Measurements from ENCODE around the gene NOC2L.

The NOC2L gene

DNA sequence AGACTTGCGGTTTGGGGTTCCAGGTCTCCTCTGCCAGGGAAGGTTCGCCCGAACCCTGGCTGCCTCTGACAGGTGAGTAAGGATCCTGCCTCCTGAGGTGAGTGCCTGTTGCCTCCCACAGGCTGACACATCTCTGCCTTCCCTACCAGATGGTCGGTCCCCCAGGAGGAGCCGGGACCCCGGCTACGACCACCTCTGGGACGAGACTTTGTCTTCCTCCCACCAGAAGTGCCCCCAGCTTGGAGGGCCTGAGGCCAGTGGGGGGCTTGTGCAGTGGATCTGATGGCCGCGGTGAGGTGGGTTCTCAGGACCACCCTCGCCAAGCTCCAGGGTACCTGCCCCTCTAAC lies 15.2 kb upstream of the NOC2L start:
- DNase-seq = no peak

DNA sequence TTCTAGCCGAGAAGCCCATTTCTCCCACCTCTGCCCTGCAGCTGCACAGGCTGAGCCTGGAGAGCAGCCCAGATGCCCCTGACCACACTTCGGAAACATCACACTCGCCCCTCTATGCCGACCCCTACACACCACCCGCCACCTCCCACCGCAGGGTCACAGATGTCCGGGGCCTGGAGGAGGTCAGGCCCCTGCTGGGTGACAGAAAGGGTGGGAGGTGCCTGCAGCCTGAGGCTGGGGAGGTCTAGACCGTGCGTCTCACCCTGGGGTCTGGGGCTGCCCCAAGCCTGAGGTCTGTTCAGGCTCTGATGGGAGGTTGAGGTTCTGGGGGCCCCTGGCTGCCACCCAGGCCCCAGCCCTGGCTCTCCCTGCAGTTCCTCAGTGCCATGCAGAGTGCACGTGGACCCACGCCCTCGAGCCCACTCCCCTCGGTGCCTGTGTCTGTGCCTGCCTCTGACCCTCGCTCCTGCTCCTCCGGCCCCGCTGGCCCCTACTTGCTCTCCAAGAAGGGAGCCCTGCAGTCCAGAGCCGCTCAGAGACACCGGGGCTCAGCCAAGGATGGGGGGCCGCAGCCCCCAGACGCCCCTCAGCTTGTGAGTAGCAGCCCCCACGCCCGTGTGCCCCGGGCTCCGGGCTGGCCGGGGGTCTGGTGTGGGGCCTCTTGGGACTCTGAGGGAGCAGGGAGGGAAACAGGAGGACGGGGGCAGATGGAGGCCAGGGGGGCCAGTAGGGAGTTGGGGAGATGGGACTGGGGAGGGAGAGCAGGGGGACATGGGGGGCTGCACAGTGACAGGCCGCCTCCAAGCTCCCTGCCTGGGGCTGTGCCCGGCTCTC lies 14.6 kb upstream of the NOC2L start:
- DNase-seq = no peak

DNA sequence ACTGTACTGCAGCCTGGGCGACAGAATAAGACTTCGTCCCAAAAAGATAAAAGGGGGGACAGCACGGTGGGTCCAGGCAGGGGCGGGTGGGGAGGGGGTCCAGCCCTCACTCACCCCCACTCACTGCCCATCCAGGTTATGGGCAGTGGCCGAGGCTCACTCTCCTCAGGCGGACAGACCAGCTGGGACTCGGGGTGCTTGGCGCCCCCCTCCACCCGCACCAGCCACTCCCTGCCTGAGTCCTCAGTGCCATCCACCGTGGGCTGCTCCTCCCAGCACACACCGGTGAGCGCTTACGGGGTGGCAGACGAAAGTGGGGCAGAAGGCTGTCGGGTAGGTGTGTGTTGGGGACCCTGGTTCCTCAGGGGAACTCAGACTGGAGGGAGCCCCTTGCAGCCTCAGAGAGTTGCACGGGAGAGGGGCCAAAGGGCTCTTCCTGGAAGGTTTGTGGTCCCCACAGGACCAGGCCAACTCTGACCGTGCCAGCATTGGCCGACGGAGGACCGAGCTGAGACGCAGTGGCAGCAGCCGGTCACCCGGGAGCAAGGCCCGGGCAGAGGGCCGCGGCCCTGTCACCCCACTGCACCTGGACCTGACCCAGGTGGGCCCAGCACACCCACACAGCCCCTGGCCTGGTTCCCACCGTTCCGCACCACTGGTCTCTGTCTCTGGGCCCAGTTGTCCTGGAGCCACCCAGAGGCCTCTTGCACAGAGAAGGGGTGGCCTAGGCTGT lies 13.8 kb upstream of the NOC2L start:
- DNase-seq = no peak

DNA sequence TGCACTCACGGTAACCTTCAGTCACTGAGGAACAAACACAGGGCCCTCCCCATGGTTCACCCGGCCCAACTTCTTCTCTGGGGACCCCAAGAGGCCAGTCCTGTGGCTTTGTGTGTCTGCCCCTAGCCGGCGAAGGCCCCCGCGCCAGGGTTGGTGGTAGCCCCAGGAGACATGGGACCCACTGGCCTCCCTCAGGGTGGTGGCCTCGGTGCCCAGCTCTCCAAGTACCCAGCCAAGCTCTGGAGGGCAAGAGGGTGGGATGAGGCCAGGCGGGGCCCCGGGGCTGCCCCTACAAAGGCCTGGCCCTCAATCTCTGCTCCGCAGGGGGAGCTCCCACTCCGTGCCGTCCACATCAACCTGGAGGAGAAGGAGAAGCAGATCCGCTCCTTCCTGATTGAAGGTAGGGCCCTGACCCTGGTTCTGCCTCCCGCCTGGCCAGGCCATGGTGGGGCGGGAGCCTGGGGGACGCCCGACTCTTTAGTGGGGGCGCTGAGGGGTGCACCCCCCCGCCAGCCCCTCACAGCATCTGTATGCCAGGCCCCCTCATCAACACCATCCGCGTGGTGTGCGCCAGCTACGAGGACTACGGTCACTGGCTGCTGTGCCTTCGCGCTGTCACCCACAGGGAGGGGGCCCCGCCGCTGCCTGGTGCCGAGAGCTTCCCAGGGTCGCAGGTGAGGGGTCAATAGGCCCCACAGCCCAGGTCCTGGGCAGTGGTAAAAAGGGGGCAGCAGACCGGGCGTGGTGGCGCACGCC lies 12.9 kb upstream of the NOC2L start:
- DNase-seq = no peak

DNA sequence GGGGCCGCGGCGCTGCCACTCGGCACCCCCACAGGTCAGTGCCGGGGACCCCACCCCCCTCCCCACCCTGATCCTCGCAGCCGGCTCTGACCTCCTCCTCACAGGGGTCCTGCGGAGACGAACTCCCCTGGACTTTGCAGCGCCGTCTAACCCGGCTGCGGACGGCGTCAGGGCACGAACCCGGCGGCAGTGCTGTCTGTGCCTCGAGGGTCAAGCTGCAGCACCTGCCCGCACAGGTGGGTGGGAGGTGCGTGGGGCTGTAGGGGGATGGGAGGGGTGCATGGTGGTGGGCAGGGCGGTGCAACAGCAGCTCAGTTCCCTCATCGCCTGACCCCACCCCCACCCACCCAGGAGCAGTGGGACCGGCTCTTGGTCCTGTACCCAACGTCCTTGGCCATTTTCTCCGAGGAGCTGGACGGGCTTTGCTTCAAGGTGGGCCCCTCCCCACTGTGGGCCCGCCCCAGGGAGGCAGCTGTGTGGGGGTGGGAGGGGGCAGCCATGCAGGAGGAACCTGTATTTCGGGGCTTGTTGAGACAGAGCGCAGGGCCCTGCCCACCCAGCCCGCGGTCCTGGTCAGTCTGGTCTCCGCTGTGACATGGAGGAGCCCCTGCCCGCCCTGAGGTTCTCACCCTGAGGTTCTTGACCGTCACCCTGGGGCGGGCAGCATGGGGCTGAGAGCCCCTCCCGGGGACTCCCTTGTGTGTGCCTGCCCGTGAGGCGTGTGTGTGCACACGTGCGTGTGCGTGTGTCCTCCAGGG lies 12.1 kb upstream of the NOC2L start:
- no peak for DNase-seq

DNA sequence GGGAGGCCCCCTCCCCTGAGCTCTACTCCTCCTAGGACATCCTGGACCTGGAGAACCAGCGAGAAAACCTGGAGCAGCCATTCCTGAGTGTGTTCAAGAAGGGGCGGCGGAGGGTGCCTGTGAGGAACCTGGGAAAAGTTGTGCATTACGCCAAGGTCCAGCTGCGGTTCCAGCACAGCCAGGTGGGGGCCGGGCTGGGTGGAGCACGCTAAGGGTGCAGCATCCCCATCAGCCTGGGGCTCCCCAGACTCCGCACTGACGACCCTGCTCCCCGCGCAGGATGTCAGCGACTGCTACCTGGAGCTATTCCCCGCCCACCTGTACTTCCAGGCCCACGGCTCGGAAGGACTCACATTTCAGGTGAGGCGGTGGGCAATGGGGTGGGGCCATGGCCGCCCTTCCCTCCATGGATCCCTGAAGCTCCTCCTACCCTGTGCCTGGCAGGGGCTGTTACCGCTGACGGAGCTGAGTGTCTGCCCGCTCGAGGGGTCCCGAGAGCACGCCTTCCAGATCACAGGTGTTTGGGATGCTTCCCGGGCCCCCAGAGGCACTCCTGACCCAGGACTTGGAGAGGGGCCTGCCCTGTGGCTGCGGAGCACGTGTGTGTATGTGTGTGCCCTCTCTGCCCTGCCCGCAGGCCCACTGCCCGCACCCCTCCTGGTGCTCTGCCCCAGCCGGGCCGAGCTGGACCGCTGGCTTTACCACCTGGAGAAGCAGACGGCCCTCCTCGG lies 11.4 kb upstream of the NOC2L start:
- DNase-seq = no peak

DNA sequence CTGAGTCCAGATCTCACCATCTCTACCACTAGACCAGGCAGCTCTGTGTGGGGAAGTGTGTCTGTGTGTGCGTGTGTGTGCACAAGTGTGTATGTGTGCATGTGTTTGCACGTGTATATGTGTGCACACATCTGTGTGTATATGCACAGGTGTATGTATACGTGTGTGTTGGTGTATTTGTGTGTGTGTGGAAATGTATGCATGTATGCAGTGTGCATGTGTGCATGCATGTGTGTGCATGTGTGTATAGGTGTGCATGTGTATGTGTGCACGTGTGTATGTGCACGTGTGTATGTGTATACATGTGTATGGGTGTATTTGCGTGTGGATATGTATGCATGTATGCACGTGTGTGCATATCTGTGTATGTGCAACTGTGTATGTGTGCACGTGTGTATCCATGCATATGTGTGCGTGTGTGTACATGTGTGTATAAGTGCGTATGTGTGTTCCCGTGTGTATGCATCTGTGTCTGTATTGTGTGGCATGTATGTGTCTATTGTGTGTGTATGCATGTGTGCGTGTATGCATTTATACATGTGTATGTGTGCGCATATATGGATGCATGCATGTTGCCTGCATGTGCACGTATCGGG lies 10.3 kb upstream of the NOC2L start:
- no peak for DNase-seq

DNA sequence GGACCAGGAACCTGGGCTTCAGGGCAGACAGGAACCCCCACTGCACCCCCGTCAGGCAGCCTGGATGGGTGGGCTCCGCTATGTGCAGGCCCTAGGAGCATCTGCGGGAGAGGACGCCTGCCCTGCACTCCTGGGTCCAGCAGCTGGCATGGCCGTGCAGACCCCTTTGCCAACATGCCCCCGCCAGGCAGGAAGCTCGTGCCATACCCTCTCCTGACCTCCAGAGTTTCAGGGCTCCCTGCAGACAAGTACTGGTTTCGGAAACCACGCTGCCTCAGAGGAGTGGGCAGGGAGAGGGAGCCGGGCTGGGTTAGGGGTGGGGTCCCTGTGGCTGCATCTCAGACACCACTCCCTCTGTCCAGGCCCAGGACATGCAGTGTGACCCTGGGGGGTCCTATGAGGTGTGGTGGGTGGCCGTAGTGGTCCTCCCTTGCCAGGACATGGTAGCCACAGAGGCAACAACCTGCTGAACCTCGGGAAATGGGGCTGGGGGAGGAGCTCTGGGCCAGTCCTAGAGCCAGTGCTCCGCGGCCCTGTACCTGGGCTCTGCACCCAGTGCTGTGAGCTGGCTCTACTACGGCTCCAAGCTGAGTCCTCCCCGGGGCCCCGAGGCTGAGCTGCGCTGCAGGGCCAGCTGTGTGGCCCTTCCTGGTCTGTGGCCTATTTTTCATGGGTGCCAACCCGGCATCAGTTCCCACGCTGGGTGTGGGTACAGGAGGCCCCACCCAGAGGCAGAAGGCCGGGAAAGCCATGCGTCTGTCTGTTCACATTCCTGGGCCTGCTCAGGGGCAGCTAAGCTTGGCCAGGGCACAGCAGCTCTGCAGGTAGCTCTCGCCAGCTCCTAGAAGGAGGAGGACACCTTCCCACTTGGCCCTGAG lies 8.6 kb upstream of the NOC2L start:
- no peak for DNase-seq

DNA sequence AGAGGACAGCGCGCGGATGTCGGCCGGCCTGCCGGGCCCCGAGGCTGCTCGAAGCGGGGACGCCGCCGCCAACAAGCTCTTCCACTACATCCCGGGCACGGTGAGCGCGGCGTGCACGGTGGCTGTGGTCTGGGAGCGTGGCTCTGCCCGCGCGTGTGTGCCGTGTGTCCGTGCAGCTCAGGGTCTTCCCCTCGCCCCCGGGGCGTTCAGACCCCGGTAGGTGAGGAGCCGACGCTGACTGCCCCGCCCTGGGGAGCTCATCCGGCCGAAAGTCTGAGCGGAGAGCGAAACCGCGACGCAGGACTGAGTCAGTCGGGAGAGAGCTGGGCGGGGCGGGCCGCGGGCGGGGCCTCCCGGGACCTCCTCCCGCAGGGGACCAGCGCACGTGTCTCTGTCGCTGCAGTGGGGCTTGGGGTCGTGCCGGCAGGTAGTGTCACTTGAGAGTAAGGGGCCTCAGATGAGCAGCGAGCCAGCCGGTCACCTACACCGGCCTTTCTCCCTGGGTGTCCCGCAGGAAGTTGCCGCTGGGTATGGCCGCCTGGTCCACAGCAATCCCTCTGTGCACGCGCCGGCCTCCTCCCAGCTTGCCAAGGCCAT lies 7.7 kb upstream of the NOC2L start:
- DNase-seq = peak; percentile 39

DNA sequence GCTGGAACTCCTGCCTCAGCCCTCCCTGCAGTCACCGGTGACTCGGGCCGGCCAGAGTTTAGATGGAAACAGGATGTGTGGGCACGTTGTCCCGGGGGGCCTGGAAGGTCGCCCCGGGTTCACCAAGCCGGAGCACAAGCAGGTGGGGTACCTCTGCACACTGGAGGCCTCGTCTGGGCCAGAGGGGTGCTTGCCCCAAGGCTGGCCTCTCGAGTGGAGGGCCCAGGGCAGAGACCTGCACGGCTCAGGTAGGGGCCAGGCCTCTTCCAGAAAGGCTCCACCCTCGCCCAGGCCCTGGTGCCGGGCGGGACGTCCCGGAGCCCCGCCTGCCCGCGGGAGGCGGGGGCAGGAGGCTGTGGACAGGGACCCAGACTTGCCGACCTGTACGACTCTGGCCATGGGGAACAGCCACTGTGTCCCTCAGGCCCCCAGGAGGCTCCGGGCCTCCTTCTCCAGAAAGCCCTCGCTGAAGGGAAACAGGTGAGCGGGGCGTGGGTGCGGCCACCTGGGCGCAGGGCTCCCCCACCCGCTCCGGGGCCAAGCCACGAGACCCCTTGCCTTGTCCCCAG lies 7.2 kb upstream of the NOC2L start, which contains the start of gene PLEKHN1:
Gene PLEKHN1, plus strand, starts transcription at position 348 of the 569 bp plus-strand sequence. Its CDS starts 50 bp downstream, at position 398.
- no peak for DNase-seq

DNA sequence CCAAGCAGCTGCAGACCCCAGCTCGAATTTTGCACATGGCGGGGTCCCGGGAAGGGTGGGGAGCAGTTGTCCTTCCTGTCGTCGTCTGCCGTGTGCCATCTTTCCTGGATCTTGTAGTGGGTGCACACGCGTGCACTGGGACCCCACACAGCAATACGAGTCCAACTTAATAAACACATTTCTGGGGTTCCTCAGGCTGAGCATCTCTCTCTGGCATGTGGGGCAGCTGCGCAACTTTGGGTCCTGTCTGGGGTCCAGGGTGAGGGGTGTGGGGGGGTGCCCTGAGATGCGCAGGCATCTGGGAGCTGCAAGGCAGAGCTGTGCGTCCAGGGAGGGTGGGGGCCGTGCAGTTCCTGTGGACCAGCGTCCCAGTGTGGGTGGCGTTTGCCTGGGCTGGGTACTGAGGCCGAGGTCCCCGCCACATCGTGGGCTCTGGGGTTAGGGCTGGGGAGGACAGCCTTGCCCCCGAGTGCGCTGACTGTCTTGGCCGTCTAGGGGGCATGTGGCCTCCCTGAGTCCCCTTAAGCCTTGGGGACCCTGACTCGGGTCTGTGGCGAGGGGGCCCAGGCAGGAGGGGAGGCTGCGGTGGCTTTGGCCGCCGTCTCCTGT lies 6.6 kb upstream of the NOC2L start:
- no peak for DNase-seq

DNA sequence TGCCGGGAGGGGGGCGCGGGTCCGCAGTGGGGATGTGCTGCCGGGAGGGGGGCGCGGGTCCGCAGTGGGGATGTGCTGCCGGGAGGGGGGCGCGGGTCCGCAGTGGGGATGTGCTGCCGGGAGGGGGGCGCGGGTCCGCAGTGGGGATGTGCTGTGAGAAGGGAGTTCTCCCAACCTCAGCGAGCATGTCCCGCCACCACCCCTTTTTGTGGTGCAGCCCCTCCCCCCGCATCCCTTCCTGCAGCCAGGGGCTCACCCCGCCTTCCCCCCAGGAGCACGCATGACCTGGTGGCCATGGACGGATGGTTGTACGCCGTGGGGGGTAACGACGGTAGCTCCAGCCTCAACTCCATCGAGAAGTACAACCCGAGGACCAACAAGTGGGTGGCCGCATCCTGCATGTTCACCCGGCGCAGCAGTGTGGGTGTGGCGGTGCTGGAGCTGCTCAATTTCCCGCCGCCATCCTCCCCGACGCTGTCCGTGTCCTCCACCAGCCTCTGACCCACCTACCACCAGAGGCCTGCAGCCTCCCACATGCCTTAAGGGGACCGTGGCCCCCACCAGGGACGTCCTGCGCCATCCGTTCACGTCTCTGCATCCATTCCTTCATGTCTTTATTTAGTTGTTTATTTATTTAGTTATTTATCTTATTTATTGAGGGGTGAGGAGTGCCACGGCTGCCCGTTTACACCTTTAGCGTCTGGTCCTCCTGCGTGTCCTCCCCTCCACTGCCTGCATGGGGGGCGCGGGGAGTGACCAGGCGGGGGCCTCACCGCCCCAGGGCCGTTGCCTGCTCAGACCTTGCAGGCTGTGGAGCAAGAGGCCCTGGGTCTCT lies 5.9 kb upstream of the NOC2L start:
- DNase-seq = no peak

DNA sequence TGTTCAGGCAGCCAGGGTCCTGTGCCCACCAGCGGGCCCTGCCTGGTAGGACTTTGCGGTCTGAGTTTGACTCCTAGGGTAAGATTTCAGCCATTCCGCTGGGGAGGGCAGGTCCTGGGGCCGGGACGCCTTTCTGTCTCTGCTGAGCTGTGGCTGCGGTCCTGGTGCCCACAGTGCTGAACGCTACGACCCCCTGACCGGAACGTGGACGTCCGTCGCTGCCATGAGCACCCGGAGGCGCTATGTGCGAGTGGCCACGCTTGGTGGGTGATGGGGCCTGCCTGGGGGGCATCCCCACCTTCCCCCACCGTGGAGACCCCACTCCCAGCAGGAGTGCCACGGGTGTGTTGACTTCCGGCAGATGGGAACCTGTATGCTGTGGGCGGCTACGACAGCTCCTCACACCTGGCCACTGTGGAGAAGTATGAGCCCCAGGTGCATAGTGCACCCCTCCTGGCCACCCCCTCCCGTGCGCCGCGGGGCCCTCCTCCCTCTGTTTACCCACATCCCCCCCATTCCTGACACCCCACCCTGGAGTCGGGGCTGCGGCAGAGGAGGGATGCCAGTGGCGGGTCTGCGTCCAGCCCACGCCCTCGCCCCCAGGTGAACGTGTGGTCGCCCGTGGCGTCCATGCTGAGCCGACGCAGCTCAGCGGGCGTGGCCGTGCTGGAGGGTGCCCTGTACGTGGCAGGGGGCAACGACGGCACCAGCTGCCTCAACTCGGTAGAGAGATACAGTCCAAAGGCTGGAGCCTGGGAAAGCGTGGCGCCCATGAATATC lies 4.9 kb upstream of the NOC2L start:
- no peak for DNase-seq

DNA sequence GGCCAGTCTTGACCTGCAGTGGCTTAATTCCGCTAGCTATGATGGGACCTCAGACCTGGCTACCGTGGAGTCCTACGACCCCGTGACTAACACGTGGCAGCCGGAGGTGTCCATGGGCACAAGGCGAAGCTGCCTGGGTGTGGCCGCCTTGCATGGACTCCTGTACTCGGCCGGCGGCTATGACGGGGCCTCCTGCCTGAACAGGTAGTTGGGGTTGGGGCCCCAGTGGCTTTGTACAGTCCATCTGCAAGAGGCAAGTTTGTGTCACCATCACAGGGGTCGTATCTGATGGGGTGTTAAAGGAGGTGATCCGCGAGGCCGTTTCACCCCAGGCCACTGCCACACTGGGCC lies 4.2 kb upstream of the NOC2L start:
- no peak for DNase-seq

DNA sequence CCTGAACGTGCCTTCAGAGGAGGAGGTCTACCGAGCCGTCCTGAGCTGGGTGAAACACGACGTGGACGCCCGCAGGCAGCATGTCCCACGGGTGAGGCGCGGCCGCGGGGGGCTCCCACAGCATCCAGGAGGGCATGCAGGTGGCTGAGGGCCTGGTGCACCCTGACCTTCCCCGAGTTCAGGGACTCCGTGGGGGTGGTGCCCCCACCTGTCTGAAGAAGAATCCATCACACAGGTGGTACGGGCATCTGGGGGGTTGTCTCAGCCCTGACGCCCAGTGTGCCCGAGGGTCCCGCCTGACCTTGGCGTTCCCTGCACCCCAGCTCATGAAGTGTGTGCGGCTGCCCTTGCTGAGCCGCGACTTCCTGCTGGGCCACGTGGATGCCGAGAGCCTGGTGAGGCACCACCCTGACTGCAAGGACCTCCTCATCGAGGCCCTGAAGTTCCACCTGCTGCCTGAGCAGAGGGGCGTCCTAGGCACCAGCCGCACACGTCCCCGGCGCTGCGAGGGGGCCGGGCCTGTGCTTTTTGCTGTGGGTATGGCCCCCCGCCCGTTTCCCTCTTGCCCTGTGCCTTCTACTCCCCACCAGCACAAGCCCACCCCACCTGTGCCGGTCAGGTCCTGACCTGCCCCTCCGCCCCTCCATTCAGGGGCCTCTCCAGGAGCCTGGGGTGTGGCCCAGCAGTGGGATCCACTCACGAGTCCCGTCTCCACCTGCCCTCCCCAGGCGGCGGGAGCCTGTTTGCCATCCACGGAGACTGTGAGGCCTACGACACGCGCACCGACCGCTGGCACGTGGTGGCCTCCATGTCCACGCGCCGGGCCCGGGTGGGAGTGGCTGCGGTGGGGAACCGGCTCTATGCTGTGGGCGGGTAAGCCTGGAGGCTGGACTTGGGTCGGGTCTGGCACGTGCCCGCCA lies 3.6 kb upstream of the NOC2L start:
- DNase-seq = no peak

DNA sequence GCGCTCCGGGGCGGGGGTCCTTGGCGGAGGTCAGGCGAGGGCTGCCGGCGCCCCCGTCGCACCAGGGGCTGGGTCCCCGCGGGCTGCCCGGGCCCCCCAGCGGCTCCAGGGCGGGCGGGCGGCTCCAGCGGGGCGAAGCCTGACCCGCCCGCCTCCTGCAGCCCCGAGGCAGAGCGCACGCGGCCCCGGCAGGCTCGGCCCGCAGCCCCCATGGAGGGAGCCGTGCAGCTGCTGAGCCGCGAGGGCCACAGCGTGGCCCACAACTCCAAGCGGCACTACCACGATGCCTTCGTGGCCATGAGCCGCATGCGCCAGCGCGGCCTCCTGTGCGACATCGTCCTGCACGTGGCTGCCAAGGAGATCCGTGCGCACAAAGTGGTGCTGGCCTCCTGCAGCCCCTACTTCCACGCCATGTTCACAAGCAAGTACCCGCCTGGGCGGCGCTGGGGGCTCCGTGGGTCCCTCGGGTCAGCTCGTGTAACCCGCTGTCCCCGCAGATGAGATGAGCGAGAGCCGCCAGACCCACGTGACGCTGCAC lies 2.1 kb upstream of the NOC2L start:
- DNase-seq = no peak
